NCI-H1105 treated with DMSO at 0.1 percent for 48 hours (cell line): ENCODE data around the gene NUP93.
"Not testable (repeated sequence)": the region's sequence is repeated elsewhere in the genome, so short reads cannot be mapped to it uniquely, and the experiment has no call there.

Experiments used
- DNase-seq: peaks from one replicate; lab custom pipeline; 2025; lab: John Stamatoyannopoulos, UW

NUP93 gene

DNA sequence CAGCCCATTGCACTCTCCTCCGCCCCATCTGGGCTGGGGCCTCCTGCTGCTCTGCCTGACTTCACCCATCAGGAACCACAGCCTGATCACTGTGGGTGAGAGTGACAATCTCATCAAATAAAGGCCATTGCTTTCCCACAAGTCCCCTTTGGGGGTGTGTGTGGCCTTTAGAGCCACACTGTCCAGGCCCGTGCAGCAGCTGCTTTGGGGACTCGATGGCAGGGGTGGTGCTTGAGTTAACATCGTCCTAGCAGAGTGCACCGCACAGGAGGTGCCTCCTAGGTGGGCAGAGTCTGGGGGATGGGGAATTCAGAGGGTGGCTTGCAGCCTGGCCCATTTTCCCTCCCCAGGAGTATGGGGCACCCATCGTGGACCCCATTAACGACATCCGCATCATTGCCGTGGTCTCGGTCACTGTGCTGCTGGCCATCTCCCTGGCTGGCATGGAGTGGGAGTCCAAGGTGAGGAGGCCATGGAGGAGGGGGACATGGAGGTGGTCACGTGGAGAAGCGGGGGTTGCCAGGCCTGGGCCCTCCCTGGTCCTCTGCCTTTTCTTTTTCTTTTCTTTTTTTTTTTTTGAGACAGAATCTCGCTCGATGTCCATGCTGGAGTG lies 140.5 kb downstream of the NUP93 start:
- DNase-seq: no peak

DNA sequence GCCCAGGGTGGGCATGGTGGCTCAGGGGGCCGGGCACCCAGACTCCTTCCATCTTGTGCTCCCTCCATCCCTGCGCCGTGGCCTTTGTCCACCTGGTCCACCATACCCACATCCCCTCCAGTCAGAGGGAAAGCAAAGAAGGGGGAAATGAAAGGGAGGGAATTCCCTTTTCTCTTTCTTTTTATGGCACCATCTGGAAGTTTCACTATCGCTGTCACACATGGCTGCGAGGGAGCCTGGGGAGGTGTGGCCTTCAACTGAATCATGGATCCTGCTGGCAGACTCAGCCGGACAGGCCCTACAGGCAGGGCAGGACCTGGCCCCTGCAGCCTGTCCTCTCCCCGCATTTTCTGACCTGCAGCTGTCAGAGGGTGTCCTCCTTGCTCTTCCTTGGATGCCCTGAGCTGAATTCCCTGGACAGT lies 141.3 kb downstream of the NUP93 start:
- no peak for DNase-seq

DNA sequence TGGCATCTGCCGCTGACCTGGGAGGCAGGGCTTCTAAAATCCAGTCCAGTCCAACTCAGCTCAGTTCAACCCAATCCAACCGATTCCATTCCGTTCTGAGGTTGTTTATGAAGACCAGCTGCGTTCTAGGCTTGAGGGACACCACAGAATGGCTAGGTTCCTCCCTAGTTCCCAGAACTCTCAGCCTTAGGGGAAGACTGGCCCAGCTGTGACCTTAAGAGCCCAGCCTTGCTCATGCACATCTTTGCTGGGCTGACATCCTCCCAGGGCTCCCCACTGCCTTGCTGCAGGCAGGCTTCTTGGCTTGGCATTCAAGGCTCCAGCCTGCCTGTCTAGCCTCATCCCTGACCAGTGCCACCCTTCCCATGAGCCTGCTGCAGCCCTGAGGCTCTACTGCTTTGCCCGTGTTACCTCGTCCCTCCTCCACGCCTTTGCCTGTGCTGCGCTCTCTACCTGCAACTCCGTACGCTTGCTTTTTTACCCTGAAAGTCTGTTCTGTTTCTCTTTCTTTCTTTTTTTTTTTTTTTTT lies 143.0 kb downstream of the NUP93 start:
- no peak for DNase-seq

DNA sequence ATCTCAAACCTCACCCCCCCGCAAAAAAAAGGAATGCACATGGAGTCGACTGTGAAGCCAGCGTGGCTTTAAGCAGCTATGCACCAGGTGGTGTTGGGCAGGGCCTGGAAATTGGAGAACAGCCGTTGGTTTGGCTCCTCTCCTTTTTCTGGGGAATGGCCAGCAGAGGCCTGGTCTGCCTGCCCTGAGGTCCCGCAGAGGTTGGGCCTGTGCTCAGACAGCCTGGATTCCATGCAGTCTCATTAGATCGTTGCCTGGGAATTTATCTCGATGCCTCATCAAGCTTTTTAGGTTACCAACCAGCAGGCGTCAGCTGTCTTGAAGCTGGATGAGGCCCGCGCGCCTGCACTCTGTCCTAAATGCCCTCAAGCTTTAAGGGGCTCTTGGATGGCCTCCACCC lies 144.9 kb downstream of the NUP93 start:
- no peak for DNase-seq

DNA sequence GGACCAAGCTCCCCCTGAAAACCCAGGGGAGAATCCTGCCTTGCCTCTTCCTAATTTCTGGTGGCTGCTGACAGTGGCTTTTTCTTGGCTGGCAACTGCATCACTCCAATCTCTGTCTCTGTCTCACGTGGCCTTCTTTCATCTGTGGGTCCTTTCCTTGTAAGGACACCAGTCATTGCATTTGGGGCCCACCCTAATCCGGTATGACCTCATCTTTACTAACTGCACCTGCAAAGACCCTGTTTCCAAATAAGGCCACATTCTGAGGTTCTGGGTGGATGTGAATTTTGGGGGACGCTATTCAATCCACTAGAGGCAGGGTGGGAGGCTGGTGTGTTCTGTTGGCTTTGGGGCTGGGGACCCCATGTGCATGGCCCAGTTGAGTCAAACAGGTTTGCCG lies 146.1 kb downstream of the NUP93 start:
- no peak for DNase-seq

DNA sequence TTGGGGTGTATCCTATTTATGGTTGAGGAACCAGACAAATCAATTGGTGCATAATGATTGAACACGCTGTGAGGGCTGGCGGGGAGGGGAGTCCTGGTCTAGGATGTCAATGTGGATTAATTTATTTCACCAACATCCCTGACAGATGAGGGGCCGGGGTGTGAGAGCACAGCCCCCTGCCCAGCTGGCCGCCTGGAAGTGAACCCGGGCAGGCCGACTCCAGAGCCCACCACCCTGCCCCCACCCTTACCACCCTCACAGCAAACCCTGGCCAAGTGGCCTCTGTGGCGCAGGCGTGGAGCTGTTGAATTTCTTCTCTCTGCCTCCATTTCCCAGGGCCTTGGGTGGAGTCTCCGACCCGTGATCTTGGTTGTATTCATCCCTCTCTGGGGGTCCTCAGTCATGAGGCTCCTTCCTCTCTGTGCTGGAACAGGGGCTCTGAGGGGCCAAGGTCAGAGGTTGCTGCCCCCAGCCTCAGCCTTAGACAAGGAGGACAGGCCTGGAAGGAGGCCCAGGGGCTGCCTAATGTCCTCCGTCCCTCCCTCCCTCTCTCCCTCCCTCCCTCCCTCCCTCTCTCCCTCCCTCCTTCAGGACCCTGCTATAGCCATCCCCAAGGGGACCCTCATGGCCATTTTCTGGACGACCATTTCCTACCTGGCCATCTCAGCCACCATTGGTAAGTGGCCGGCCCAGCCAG lies 147.7 kb downstream of the NUP93 start:
- DNase-seq: no peak

DNA sequence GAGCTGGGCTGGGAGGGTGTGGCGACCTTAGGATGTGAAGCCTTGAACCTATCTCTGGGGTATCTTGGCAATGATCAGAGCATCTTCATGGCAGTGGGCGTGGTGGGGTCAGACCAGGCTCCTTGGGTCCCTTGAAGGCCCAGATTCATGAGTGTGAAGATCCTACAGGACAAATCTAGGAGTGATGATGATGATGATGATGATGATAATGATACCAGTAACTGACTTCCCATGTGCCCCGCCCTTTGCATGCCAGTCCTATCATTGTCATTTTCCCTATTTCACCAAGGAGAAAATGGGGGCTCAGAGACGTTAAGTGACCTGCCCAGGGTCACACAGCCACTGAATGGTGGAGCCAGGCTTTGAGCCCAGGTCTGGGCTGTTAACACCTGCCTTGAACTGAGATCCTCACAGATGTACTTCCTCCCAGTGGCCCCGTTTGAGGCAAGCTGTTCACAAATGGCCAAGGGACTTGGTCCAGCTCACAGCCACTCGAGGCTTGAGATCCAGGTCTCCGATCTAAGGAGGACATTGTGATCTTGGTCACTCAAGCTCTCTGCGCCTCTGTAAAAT lies 148.4 kb downstream of the NUP93 start:
- DNase-seq: no peak

DNA sequence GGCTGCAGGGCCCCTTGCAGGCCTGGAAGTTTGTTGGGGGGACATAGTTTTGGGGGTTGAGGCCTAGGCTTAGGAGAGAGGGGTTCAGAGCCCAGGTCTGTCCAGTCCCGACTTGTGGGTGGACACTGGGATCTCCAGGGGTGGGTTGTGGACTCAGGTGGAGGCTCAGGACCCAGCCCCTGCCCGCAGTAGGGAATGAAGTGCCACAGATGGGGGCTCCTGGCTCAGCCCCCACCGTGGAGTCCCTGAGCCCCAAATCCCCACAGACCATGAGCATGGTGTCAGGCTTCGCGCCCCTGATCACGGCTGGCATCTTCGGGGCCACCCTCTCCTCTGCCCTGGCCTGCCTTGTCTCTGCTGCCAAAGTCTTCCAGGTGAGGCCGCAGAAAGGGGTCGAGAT lies 149.3 kb downstream of the NUP93 start:
- no peak for DNase-seq

DNA sequence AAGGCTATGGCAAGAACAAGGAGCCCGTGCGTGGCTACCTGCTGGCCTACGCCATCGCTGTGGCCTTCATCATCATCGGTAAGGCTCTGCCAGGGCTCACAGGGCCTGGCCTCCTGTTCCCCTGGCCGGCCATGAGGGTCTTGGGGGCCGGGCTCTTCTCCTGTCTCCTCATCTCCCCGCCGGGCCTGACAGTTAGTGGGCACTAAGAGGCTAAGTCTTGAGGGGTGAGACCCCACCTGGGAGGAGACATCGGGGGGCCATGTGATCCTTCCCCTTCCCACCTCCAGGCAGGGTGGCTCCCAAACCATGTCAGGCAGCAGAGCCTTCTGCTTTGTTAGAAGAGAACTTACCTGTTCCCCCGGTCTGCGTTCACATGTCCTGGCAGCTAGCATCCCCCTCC lies 150.2 kb downstream of the NUP93 start:
- no peak for DNase-seq

DNA sequence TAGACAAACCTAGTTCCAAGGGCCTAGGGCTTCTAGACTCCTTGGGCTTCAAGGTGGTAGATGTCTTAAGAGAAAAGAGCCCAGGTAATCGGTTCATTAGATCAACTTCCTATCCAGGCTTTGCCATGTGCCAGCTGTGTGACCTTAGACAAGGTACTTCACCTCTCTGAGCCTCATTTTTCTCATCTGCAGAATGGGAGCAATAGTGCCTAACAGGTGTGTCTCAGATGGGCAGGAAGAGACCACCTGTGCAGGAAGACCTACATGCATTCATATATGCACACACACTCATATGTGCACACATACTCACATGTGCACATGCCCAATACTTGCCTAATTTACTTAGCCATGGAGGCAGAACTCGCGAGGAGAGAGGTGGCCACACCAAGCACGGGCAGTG lies 150.8 kb downstream of the NUP93 start:
- no peak for DNase-seq

DNA sequence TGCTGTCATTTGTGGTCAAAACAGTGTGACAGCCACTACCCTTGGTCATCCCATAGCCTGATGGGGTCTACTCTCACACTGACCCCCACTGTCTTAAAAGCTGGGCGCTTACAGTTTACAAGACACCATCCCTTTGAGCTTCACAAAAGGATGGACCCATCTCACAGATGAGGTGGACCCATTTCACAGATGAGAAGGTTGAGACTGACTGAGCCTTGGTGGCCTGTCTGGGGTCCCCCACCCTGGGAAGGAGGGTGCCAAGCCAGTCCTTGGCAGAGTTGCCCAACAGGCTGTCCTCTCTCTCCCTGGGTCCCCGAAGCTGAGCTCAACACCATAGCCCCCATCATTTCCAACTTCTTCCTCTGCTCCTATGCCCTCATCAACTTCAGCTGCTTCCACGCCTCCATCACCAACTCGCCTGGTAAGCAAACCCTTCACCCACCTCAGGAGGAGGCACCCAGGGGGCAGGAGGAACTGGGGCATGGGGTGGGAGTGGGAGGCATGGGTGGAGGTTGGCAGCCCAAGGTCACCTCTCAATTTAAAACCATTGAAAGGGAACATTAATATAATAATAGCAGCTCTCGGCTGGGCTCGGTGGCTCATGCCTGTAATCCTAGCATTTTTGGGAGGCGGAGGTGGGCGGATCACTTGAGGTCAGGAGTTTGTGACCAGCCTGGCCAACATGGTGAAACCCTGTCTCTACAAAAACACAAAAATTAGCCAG lies 152.3 kb downstream of the NUP93 start:
- no peak for DNase-seq

DNA sequence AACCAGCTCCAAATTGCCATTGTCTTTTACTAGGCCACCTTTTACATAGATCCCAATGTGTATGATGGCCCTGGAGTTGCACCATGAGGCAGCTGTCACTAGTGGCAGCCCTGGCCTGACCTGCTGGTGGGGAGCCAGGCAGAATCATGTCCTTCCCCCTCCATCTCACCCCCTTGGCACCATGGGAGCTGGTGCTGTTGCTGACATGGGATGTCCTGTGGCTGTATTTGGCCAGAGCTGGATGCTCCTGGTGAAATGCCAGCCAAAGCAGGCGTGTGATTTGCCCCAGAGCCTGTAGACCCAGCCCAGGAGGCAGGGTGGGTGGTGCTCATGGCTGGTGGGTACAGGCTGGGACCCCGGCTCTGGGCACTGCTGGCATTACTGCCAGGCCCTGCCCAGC lies 153.7 kb downstream of the NUP93 start:
- DNase-seq: no peak

DNA sequence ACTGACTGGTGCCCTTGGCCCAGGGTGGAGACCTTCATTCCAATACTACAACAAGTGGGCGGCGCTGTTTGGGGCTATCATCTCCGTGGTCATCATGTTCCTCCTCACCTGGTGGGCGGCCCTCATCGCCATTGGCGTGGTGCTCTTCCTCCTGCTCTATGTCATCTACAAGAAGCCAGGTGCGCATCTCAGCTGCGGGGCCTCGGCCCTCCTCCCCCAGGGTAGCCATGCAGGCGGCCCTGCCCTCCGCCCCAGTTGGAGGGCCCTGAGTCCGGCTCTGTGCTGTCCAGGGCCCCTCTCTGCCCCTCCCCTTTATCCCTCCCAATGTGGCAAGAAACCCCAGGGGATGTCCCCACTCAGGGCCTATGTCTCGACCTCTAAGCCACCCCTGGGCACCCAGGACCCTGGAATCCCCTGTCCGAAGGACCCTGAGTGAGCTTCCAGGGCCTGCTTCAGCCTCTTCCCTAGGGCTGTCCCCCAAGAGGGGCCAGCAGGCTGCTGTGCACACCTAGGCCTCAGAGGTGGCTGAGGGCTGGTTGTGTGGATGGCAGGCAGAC lies 154.2 kb downstream of the NUP93 start:
- no peak for DNase-seq

DNA sequence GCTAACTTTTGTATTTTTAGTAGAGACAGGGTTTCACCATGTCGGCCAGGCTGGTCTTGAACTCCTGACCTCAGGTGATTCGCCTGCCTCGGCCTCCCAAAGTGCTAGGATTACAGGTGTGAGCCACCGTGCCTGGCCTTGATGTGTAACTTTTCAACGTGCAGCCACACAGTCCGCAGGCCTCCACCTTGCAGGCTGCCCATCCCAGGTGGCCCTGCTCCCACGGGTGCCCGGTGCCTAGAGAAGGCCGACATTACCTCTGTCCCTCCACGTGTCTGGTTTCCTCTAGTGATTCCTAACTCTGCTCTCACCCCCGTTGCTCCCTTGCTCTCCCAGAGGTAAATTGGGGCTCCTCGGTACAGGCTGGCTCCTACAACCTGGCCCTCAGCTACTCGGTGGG lies 155.0 kb downstream of the NUP93 start:
- not testable (repeated sequence) for DNase-seq

DNA sequence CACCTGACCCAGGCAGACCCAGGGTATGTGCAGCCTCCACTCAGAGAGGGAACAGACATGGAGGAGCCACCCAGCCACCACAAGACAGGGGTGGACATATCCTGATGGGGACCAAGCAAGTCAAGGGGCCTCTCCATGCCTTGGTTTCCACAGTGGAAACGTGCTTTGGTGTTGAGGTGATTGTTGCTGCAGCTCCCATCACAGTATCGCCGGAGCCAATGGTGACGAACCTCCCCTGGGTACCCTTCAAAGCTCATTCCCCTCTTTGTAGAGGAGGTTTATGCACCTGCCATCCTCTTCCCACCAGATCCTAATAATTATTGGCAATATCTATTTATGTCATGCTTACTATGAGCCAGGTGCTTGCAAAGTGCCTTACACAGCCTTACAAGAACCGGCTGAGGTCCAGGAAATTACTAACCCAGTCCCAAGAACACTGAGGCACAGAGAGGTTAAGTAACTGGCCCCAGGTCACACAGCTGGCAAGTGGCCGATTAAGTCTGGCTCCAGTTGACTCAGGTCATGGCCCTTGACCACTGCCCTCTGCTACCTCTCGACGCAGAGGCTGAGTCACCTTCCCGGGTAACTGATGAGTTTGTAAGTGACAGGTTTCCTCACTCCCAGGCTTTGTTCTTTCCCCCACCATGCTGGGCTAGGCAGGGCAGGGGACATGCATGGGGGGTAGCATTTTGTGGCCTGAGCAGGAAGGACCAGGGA lies 155.7 kb downstream of the NUP93 start:
- DNase-seq: no peak

DNA sequence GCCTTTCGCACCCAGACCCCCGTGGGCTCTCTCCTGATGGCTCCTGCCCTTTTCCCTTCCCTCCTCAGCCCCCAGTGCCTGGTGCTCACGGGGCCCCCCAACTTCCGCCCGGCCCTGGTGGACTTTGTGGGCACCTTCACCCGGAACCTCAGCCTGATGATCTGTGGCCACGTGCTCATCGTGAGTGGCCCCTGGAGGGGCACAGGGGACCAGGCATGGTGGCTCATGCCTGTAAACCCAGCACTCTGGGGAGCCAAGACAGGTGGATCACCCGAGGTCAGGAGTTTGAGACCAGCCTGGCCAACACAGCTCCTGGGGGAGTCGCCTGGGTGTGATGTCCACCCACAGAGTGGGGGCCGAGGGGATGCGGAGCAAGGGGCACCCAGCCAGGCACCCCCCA lies 156.4 kb downstream of the NUP93 start:
- no peak for DNase-seq

DNA sequence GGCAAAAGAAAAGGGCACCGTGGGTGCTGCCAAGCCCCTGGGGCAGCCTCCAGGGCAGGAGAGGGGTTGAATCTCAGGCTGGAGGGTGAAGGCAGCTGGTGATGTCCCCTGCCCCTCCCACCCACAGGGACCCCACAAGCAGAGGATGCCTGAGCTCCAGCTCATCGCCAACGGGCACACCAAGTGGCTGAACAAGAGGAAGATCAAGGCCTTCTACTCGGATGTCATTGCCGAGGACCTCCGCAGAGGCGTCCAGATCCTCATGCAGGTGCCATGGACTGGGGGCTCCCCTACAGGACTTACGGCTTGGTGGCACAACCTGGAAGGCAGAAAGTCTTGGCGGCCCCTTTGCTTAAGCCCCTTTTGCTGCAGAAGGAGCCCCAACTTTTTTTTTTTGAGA lies 156.9 kb downstream of the NUP93 start:
- no peak for DNase-seq

DNA sequence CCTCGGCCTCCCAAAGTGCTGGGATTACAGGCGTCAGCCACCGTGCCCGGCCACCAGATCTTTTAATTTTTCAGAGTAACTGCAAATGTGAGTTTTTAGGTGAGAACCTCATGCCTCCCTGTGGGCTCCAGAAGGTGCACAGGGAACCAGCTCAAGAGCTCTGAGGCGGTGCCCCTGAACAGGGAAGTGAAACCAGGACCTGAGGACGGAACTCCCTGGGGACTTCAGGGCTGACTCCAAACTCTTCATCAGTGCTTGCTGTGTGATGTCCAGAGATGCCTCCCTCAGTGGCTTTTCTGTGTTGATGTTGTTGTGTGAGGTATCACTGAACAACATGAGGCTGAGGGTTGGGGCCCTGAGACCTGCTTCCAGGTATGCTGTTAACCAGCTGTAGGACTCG lies 158.9 kb downstream of the NUP93 start:
- DNase-seq: no peak

DNA sequence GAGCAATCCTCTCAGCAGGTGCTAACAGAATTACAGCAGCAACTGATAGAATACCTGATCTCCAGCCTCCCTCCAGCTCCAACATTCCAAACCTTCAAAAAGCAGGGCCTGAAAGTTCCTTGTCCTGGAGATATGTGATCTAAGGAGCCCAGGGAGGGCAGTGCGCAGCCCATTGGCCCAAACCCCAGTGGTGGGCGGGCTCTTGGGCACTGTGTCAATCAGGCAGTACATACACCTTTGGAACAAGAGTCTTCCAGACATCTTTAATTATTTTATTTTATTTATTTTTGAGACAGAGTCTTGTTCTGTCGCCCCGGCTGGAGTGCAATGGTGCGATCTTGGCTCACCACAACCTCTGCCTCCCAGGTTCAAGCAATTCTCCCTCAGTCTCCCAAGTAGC lies 159.3 kb downstream of the NUP93 start:
- DNase-seq: no peak

DNA sequence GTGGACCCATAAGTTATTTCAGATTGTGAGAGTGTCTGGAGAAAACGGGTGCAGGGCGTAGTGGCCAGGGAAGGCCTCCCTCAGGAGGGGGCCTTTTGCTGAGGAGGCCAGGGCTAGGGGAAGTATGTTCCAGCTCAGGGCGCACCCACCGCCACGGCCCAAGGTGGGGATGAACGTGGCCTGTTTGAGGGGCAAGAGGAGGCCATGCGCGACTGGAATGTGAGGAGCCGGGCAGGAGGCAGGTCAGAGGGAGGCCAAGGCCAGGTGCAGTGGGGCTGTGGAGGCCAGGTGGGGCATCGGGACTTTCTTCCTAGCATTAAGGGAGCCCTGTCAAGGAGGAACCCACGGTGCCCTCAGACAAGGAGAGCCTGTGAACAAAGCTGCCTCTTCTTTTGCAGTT lies 161.8 kb downstream of the NUP93 start:
- DNase-seq: no peak

DNA sequence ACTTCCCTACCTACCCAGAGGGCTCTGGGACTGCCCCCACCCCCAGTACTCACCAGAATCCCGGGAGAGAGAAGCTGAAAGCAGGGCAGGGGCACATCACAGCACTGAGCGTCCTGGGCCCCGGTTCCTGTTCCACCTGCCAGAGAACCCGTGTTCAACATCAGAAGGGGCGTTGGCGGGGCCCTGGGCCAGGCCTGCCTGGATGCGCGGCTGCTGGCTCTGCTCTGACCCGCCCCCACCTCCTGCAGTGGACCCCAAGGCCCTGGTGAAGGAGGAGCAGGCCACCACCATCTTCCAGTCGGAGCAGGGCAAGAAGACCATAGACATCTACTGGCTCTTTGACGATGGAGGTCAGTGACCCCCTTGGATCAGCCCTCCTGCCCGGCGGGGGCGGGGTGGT lies 162.8 kb downstream of the NUP93 start:
- DNase-seq: no peak
